IMR-90 (cell line): ENCODE data around the gene KCNMA1. TPM values are rescaled to one million over a fixed set of nuclear protein-coding genes. Genes with fewer than 3 reads are reported as not detected.

ENCODE experiments used
- ATAC-seq: fragments of 200-7000 bp; cut with Tn5 transposase; 2 replicates; pipeline ENCODE4 v1.9.1; 2020; ENCODE audit warnings: low read depth, mild to moderate bottlenecking, moderate library complexity
- BruUV-seq: library from RNA; stranded (reverse); fragments of 400-500 nt; replicated peaks from 2 replicates; lab custom pipeline; 2021; lab: Mats Ljungman, UMichigan
- CTCF ChIA-PET: fragments of 300-600 bp; formaldehyde crosslinking; extraction: SDS; loops from one replicate; lab custom pipeline; 2021; ENCODE audit warnings: antibody characterized with exemption; lab: Yijun Ruan, JAX
- POLR2A ChIA-PET: fragments of 300-600 bp; sonication (Branson Sonifier 250); formaldehyde crosslinking; loops from one replicate; lab custom pipeline; 2022; ENCODE audit warnings: antibody characterized with exemption; ENCODE audit not compliant: unreplicated experiment; lab: Charles Lee
- DNase-seq: peaks from one replicate; pipeline ENCODE4 v3.0.0; 2013
- H2AFZ ChIP-seq: replicated peaks from 2 replicates; pipeline ENCODE3; 2013; ENCODE audit warnings: low read length, mild to moderate bottlenecking; ENCODE audit not compliant: poor library complexity
- H2AK5ac ChIP-seq: 2 replicates; pipeline ENCODE4 v1.6.1; 2013; ENCODE audit warnings: low read depth, low read length, inconsistent platforms
- H2AK9ac ChIP-seq: replicated peaks from 2 replicates; pipeline ENCODE3; 2013; ENCODE audit warnings: mild to moderate bottlenecking, low read depth, low read length, moderate library complexity; ENCODE audit not compliant: poor library complexity
- H2BK120ac ChIP-seq: 2 replicates; pipeline ENCODE4 v1.6.1; 2013; ENCODE audit warnings: low read depth, low read length, inconsistent platforms
- H2BK15ac ChIP-seq: 3 replicates; pipeline ENCODE4 v1.6.1; 2013; ENCODE audit warnings: low read depth, low read length, inconsistent platforms
- H2BK20ac ChIP-seq: 2 replicates; pipeline ENCODE4 v1.6.1; 2013; ENCODE audit warnings: low read depth, mild to moderate bottlenecking, inconsistent platforms, low read length, moderate library complexity
- H2BK5ac ChIP-seq: 2 replicates; pipeline ENCODE4 v1.6.1; 2013; ENCODE audit warnings: mild to moderate bottlenecking, low read depth, low read length, inconsistent platforms; ENCODE audit not compliant: poor library complexity, severe bottlenecking
- H3K14ac ChIP-seq: replicated peaks from 2 replicates; pipeline ENCODE4 v1.6.1; 2013; ENCODE audit warnings: low read depth, low read length, inconsistent platforms
- H3K18ac ChIP-seq: 2 replicates; pipeline ENCODE4 v1.6.1; 2013; ENCODE audit warnings: low read depth, low read length, control low read depth
- H3K23ac ChIP-seq: 2 replicates; pipeline ENCODE4 v1.6.1; 2013; ENCODE audit warnings: low read depth, low read length, inconsistent platforms
- H3K27ac ChIP-seq: 2 replicates; pipeline ENCODE4 v1.5.1; 2013; ENCODE audit warnings: mild to moderate bottlenecking, control low read depth, low read length; ENCODE audit not compliant: insufficient read depth
- H3K27me3 ChIP-seq: 2 replicates; pipeline ENCODE4 v1.6.1; 2013; ENCODE audit warnings: low read length; ENCODE audit not compliant: control insufficient read depth, insufficient read depth
- H3K36me3 ChIP-seq: 2 replicates; pipeline ENCODE4 v1.6.1; 2013; ENCODE audit warnings: low read length, mixed read lengths; ENCODE audit not compliant: control insufficient read depth, insufficient read depth
- H3K4ac ChIP-seq: 2 replicates; pipeline ENCODE4 v1.6.1; 2013; ENCODE audit warnings: low read depth, low read length, inconsistent platforms
- H3K4me1 ChIP-seq: 2 replicates; pipeline ENCODE4 v1.6.1; 2013; ENCODE audit warnings: low read length, mixed read lengths; ENCODE audit not compliant: control insufficient read depth, insufficient read depth
- H3K4me2 ChIP-seq: 2 replicates; pipeline ENCODE4 v1.6.1; 2013; ENCODE audit warnings: low read depth, mild to moderate bottlenecking, control low read depth, low read length, moderate library complexity
- H3K4me3 ChIP-seq: 2 replicates; pipeline ENCODE4 v1.5.1; 2013; ENCODE audit warnings: low read depth, mild to moderate bottlenecking, control low read depth, low read length, moderate library complexity; ENCODE audit not compliant: insufficient read depth
- H3K56ac ChIP-seq: 2 replicates; pipeline ENCODE4 v1.6.1; 2013; ENCODE audit warnings: low read length, inconsistent platforms; ENCODE audit not compliant: insufficient read depth; ENCODE audit errors: extremely low read depth
- H3K79me1 ChIP-seq, 2 experiments: 2 replicates each; pipeline ENCODE4 v1.6.1; 2013; ENCODE audit warnings: low read length in 2 of 2, inconsistent platforms in 1 of 2, low read depth in 1 of 2
- H3K9ac ChIP-seq: 2 replicates; pipeline ENCODE4 v1.6.1; 2013; ENCODE audit warnings: low read depth, low read length, control low read depth
- H3K9me1 ChIP-seq: 2 replicates; pipeline ENCODE4 v1.6.1; 2013; ENCODE audit warnings: low read length, inconsistent platforms; ENCODE audit not compliant: insufficient read depth
- H3K9me3 ChIP-seq: 2 replicates; pipeline ENCODE4 v1.6.1; 2013; ENCODE audit warnings: low read length; ENCODE audit not compliant: control insufficient read depth, insufficient read depth
- H4K20me1 ChIP-seq: 2 replicates; pipeline ENCODE4 v1.6.1; 2013; ENCODE audit warnings: low read length, inconsistent platforms; ENCODE audit not compliant: insufficient read depth
- H4K5ac ChIP-seq: 2 replicates; pipeline ENCODE4 v1.6.1; 2013; ENCODE audit warnings: mild to moderate bottlenecking, low read depth, low read length, control low read depth
- H4K8ac ChIP-seq, 2 experiments: 2 replicates each; pipeline ENCODE4 v1.6.1; 2013; ENCODE audit warnings: low read depth in 2 of 2, low read length in 2 of 2, control low read depth in 1 of 2, inconsistent platforms in 1 of 2
- H4K91ac ChIP-seq: 2 replicates; pipeline ENCODE4 v1.6.1; 2013; ENCODE audit warnings: low read depth, low read length, inconsistent platforms; ENCODE audit not compliant: insufficient read depth
- BHLHE40 ChIP-seq: fragments of 150-350 bp; IDR thresholded peaks from 2 replicates; pipeline ENCODE4 v1.6.1; 2016; ENCODE audit warnings: mild to moderate bottlenecking, low read depth, low read length
- CEBPB ChIP-seq: IDR thresholded peaks from 2 replicates; pipeline ENCODE4 v1.6.1; 2012; ENCODE audit warnings: low read depth, low read length, improper control_type of control experiment
- FOS ChIP-seq: fragments of 150-350 bp; IDR thresholded peaks from 2 replicates; pipeline ENCODE4 v1.6.1; 2016; ENCODE audit warnings: low read depth, low read length
- MAZ ChIP-seq: IDR thresholded peaks from 2 replicates; pipeline ENCODE4 v1.6.1; 2012; ENCODE audit warnings: low read depth, mild to moderate bottlenecking, low read length, improper control_type of control experiment, moderate library complexity, borderline replicate concordance
- MXI1 ChIP-seq: IDR thresholded peaks from 2 replicates; pipeline ENCODE4 v1.6.1; 2012; ENCODE audit warnings: low read depth, mild to moderate bottlenecking, low read length, moderate library complexity, borderline replicate concordance
- NFE2L2 ChIP-seq: fragments of 150-350 bp; IDR thresholded peaks from 2 replicates; pipeline ENCODE4 v1.6.1; 2016; ENCODE audit warnings: low read depth, mild to moderate bottlenecking, low read length
- POLR2A ChIP-seq: IDR thresholded peaks from 2 replicates; pipeline ENCODE4 v1.6.1; 2012; ENCODE audit warnings: mild to moderate bottlenecking, low read depth, low read length
- RAD21 ChIP-seq: IDR thresholded peaks from 2 replicates; pipeline ENCODE4 v1.6.1; 2012; ENCODE audit warnings: low read length, improper control_type of control experiment
- RFX5 ChIP-seq: IDR thresholded peaks from 2 replicates; pipeline ENCODE4 v1.8.0; 2012; ENCODE audit warnings: low read depth, mild to moderate bottlenecking, low read length, moderate library complexity
- WGBS, 2 experiments: methylation state at CpG; one replicate each; pipeline versions ENCODE4 v1.1.5 to v1.1.7; 2013; ENCODE audit warnings: missing lambda C conversion rate in 2 of 2; ENCODE audit not compliant: insufficient read length in 1 of 2; ENCODE audit errors: extremely low coverage in 2 of 2; 5-methylcytosine and 5-hydroxymethylcytosine counted together
- dilution Hi-C: fragments of 300-500 bp; cut with HindIII; formaldehyde crosslinking; loops from one replicate; pipeline ENCODE4 v1.14.3; 2018; ENCODE audit warnings: low sequenced_read_pairs; ENCODE audit not compliant: unreplicated experiment
- in situ Hi-C: fragments of 300-500 bp; cut with MboI; formaldehyde crosslinking; loops from 3 replicates; pipeline ENCODE4 v1.14.3; 2019; ENCODE audit warnings: low sequenced_read_pairs, inconsistent platforms, mixed read lengths
- intact Hi-C: fragments of 100-400 bp; cut with micrococcal nuclease; formaldehyde crosslinking; loops from 2 replicates; pipeline ENCODE4 v1.10.0; 2022
- polyA plus RNA-seq, 3 experiments: library from polyadenylated mRNA; depleted of rRNA; stranded (reverse); fragments of >200 nt; gene quantifications; 2 replicates each; pipeline ENCODE4 v1.2.3, GENCODE V29; 2012; ENCODE audit warnings: low replicate concordance in 1 of 3
- total RNA-seq: library from RNA; depleted of rRNA; stranded (reverse); fragments of >200 nt; gene quantifications from 2 replicates; pipeline ENCODE4 v1.2.3, GENCODE V29; 2012
- TF ChIP-seq, protein P1 (sequence below): fragments of 150-350 bp; IDR thresholded peaks from 2 replicates; pipeline ENCODE4 v1.6.1; 2017; ENCODE audit warnings: mild to moderate bottlenecking, antibody characterized with exemption, low read length, low read depth
- TF ChIP-seq, protein P2 (sequence below): conservative IDR thresholded peaks from 2 replicates; pipeline ENCODE4 v1.5.1; 2012; ENCODE audit warnings: mild to moderate bottlenecking, low read depth, low read length, improper control_type of control experiment
- TF ChIP-seq, protein P3 (sequence below): fragments of 150-350 bp; IDR thresholded peaks from 2 replicates; pipeline ENCODE4 v1.6.1; 2016; ENCODE audit warnings: low read depth, mild to moderate bottlenecking, low read length, moderate library complexity, borderline replicate concordance

Gene KCNMA1
- total and polyA plus RNA-seq, 2 of the 4 experiments (the other 2 are of a cell fraction) = 25.6 to 29.6 TPM

DNA sequence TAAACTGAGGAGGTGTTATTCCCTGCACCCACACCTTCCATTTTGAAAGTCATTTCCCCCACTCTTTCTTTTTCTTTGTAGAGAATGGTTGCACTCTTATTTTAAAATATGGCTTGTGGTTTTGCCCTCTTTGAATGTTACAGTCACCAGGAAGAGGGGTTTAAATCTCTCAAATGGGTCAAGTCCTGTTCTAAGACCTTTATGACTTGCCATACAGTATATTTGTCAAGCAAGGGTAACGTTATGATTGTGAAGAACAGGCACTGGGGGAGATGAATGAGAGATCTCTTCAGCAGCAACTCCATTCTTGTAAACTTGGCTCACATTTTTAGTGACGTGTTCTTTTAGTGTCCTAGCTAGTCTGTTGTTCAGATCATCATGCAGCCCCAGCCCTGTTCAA is 634.7 kb downstream of the KCNMA1 start:
- H2BK5ac ChIP-seq = no peak overlapping the region
- H3K9me1 ChIP-seq = no peaks in the 10 kb centered on the region
- no peak overlapping the region for H2AK5ac ChIP-seq
- ChIA-PET CTCF (no interaction called here), POLR2A (no interaction called here)
- BruUV-seq = no TSS peak
- H2BK120ac ChIP-seq = no peak overlapping the region
- H4K5ac ChIP-seq = no peak overlapping the region
- H3K9ac ChIP-seq = no peak overlapping the region
- no peak overlapping the region for H3K18ac ChIP-seq
- no peak overlapping the region for H4K91ac ChIP-seq
- no peak for DNase-seq
- no peak overlapping the region for H3K56ac ChIP-seq
- no peak for ATAC-seq
- no peak overlapping the region for H3K4ac ChIP-seq
- no peaks in the 10 kb centered on the region for H3K79me1 ChIP-seq
- peaks cover 6% of the 10 kb centered on the region for H3K9me3 ChIP-seq
- no peaks in the 10 kb centered on the region for H3K4me1 ChIP-seq
- H2AK9ac ChIP-seq = no peak overlapping the region
- no peak overlapping the region for H3K27ac ChIP-seq
- H3K27me3 ChIP-seq = no peaks in the 10 kb centered on the region; the same call in 1 of the 2 replicates
- no peak overlapping the region for H3K4me3 ChIP-seq
- dilution Hi-C loops = no loop called here
- H4K8ac ChIP-seq = no peak overlapping the region
- H2BK15ac ChIP-seq = no peak overlapping the region
- no peak overlapping the region for H3K4me2 ChIP-seq
- intact Hi-C loops = no loop called here
- no peak overlapping the region for H2BK20ac ChIP-seq
- WGBS, 2 experiments = no CpG with 5 or more reads among the region's 2 CpGs
- H3K23ac ChIP-seq = no peak overlapping the region; the same call in 1 of the 2 replicates
- H3K14ac ChIP-seq = no peak overlapping the region
- no peak for TF ChIP-seq POLR2A
- TF ChIP-seq, protein P1, sequence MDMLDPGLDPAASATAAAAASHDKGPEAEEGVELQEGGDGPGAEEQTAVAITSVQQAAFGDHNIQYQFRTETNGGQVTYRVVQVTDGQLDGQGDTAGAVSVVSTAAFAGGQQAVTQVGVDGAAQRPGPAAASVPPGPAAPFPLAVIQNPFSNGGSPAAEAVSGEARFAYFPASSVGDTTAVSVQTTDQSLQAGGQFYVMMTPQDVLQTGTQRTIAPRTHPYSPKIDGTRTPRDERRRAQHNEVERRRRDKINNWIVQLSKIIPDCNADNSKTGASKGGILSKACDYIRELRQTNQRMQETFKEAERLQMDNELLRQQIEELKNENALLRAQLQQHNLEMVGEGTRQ = no peak
- no peak for TF ChIP-seq BHLHE40
- TF ChIP-seq MXI1 = no peak
- no peak for TF ChIP-seq RAD21
- no peak for TF ChIP-seq RFX5
- no peak for TF ChIP-seq FOS
- TF ChIP-seq, protein P2, sequence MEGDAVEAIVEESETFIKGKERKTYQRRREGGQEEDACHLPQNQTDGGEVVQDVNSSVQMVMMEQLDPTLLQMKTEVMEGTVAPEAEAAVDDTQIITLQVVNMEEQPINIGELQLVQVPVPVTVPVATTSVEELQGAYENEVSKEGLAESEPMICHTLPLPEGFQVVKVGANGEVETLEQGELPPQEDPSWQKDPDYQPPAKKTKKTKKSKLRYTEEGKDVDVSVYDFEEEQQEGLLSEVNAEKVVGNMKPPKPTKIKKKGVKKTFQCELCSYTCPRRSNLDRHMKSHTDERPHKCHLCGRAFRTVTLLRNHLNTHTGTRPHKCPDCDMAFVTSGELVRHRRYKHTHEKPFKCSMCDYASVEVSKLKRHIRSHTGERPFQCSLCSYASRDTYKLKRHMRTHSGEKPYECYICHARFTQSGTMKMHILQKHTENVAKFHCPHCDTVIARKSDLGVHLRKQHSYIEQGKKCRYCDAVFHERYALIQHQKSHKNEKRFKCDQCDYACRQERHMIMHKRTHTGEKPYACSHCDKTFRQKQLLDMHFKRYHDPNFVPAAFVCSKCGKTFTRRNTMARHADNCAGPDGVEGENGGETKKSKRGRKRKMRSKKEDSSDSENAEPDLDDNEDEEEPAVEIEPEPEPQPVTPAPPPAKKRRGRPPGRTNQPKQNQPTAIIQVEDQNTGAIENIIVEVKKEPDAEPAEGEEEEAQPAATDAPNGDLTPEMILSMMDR = no peak
- TF ChIP-seq NFE2L2 = no peak
- no peak for TF ChIP-seq MAZ
- TF ChIP-seq CEBPB = no peak
- TF ChIP-seq, protein P3, sequence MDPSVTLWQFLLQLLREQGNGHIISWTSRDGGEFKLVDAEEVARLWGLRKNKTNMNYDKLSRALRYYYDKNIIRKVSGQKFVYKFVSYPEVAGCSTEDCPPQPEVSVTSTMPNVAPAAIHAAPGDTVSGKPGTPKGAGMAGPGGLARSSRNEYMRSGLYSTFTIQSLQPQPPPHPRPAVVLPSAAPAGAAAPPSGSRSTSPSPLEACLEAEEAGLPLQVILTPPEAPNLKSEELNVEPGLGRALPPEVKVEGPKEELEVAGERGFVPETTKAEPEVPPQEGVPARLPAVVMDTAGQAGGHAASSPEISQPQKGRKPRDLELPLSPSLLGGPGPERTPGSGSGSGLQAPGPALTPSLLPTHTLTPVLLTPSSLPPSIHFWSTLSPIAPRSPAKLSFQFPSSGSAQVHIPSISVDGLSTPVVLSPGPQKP = no peak
- no peaks in the 10 kb centered on the region; the same call in 1 of the 2 replicates for H3K36me3 ChIP-seq
- H4K20me1 ChIP-seq = no peaks in the 10 kb centered on the region; the same call in 1 of the 2 replicates
- no peak overlapping the region for H2AFZ ChIP-seq
- in situ Hi-C loops = no loop called here
